ENCODE measurements around the gene ZNF568.

The ZNF568 gene

GRCh38 chr19:36962346-36962745 lies 46.2 kb downstream of the ZNF568 start:
- POLR2A ChIA-PET = no interaction called here
- CTCF ChIA-PET = no interaction called here
- peaks cover 23% of the 10 kb centered on the region for H3K9me3 ChIP-seq (ENCODE audit: control insufficient read depth, insufficient read depth, low read depth, low read length)

GRCh38 chr19:36963280-36963679 lies 47.1 kb downstream of the ZNF568 start:
- H3K36me3 ChIP-seq (ENCODE audit: control insufficient read depth in 2 of 2, insufficient read depth in 1 of 2, low read length in 2 of 2) = peaks cover 6 to 7% of the 10 kb centered on the region in 2 experiments; a peak in 2 of 3 replicates
- ChIA-PET CTCF (interaction anchor here (0.6 kb wide), 1 partner anchor 11 kb away, joined by 3 read pairs; no protein-coding TSS in a partner anchor), POLR2A (no interaction called here)
- H3K4me3 ChIP-seq (ENCODE audit: low read depth, low read length) = no peak overlapping the region
- H3K27ac ChIP-seq (ENCODE audit: extremely low read depth, low read depth, low read length) = no peak overlapping the region
- TF ChIP-seq ZNF692 (tag by site-specific recombination; IDR thresholded peaks at IDR 0.05) = no peak
- TF ChIP-seq ZNF654 (tag by site-specific recombination; IDR thresholded peaks at IDR 0.05; ENCODE audit: low read depth) = no peak
- TF ChIP-seq, protein P1, sequence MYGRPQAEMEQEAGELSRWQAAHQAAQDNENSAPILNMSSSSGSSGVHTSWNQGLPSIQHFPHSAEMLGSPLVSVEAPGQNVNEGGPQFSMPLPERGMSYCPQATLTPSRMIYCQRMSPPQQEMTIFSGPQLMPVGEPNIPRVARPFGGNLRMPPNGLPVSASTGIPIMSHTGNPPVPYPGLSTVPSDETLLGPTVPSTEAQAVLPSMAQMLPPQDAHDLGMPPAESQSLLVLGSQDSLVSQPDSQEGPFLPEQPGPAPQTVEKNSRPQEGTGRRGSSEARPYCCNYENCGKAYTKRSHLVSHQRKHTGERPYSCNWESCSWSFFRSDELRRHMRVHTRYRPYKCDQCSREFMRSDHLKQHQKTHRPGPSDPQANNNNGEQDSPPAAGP (tag by site-specific recombination; IDR thresholded peaks at IDR 0.05) = no peak
- no peak for TF ChIP-seq ZNF19 (tag by site-specific recombination; IDR thresholded peaks at IDR 0.05; ENCODE audit: low read depth)
- TF ChIP-seq ZNF10 (tag by site-specific recombination; IDR thresholded peaks at IDR 0.05) = no peak
- no peak for TF ChIP-seq ZNF830 (tag by site-specific recombination; IDR thresholded peaks at IDR 0.05; ENCODE audit: low read depth)
- TF ChIP-seq ZNF76 (tag by site-specific recombination; IDR thresholded peaks at IDR 0.05; ENCODE audit: borderline replicate concordance, low read depth) = no peak
- no peak for TF ChIP-seq KLF16 (tag by site-specific recombination; IDR thresholded peaks at IDR 0.05)
- TF ChIP-seq, protein P2, sequence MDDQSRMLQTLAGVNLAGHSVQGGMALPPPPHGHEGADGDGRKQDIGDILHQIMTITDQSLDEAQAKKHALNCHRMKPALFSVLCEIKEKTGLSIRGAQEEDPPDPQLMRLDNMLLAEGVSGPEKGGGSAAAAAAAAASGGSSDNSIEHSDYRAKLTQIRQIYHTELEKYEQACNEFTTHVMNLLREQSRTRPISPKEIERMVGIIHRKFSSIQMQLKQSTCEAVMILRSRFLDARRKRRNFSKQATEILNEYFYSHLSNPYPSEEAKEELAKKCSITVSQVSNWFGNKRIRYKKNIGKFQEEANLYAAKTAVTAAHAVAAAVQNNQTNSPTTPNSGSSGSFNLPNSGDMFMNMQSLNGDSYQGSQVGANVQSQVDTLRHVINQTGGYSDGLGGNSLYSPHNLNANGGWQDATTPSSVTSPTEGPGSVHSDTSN (CRISPR knock-in tag; IDR thresholded peaks at IDR 0.05) = no peak
- TF ChIP-seq ZNF184 (tag by site-specific recombination; IDR thresholded peaks at IDR 0.05) = no peak
- TF ChIP-seq ZBTB1 (tag by site-specific recombination; IDR thresholded peaks at IDR 0.05) = no peak
- no peaks in the 10 kb centered on the region for H3K4me1 ChIP-seq (ENCODE audit: control insufficient read depth, insufficient read depth, low read length)
- H3K9me3 ChIP-seq (ENCODE audit: control insufficient read depth, insufficient read depth, low read depth, low read length) = peaks cover 20% of the 10 kb centered on the region

More at GRCh38 chr19:36962346-36962745, 46.2 kb downstream of the ZNF568 start:
- Histone ChIP-seq H3K4me3 (ENCODE audit: low read depth, low read length) (no peak overlapping the region), H3K36me3 (ENCODE audit: control insufficient read depth in 2 of 2, insufficient read depth in 1 of 2, low read length in 2 of 2) (peaks cover 6 to 7% of the 10 kb centered on the region in 2 experiments; a peak in 2 of 3 replicates), H3K4me1 (ENCODE audit: control insufficient read depth, insufficient read depth, low read length) (no peaks in the 10 kb centered on the region), H3K27ac (ENCODE audit: extremely low read depth, low read depth, low read length) (no peak overlapping the region)
- TF ChIP-seq, protein P3, sequence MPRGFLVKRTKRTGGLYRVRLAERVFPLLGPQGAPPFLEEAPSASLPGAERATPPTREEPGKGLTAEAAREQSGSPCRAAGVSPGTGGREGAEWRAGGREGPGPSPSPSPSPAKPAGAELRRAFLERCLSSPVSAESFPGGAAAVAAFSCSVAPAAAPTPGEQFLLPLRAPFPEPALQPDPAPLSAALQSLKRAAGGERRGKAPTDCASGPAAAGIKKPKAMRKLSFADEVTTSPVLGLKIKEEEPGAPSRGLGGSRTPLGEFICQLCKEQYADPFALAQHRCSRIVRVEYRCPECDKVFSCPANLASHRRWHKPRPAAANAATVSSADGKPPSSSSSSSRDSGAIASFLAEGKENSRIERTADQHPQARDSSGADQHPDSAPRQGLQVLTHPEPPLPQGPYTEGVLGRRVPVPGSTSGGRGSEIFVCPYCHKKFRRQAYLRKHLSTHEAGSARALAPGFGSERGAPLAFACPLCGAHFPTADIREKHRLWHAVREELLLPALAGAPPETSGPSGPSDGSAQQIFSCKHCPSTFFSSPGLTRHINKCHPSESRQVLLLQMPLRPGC (tag by site-specific recombination; IDR thresholded peaks at IDR 0.05) = no peak

DNA sequence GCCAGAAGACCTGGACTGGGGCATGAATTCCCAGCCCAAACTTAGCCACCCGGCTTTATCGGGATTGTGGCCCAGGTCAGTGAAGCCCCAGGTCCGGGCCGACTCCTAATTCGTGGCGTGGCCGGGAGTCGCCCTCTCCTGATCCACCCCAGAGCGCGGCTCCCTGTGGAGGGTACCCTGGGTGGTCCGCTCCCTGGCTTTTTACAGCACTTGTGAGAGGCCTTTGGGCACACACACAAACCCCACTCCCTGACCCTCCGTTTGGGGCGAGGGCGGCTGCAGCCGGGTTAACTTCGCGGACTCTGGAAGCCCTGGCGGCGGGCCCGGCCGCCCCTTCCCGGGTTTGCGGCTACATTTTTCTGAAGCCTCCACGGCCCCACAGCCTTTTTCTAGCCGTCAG lies 56.4 kb downstream of the ZNF568 start:
- Histone ChIP-seq H3K4me3 (ENCODE audit: low read depth, low read length) (peak overlapping the region; percentile 43; the same call in 1 of the 2 replicates), H3K9me3 (ENCODE audit: control insufficient read depth, insufficient read depth, low read depth, low read length) (peaks cover 10% of the 10 kb centered on the region), H3K27ac (ENCODE audit: extremely low read depth, low read depth, low read length) (no peak overlapping the region), H3K4me1 (ENCODE audit: control insufficient read depth, insufficient read depth, low read length) (no peaks in the 10 kb centered on the region), H3K36me3 (ENCODE audit: control insufficient read depth in 2 of 2, insufficient read depth in 1 of 2, low read length in 2 of 2) (peaks cover 5 to 6% of the 10 kb centered on the region in 2 experiments)
- ChIA-PET POLR2A (no interaction called here), CTCF (interaction anchor here (0.6 to 1.2 kb wide), 8 partner anchors 8 to 267 kb away, joined by 3 to 6 read pairs (median 3); no protein-coding TSS in a partner anchor)
- TF ChIP-seq ZNF16 (tag by site-specific recombination; IDR thresholded peaks at IDR 0.05; ENCODE audit: low read depth) (no peak), SCRT1 (tag by site-specific recombination; IDR thresholded peaks at IDR 0.05; ENCODE audit: borderline replicate concordance) (no peak), ZNF658 (tag by site-specific recombination; IDR thresholded peaks at IDR 0.05) (no peak), SP7 (tag by site-specific recombination; IDR thresholded peaks at IDR 0.05) (no peak), ZNF544 (tag by site-specific recombination; IDR thresholded peaks at IDR 0.05) (no peak), ZNF239 (tag by site-specific recombination; IDR thresholded peaks at IDR 0.05) (no peak), BCL6B (tag by site-specific recombination; IDR thresholded peaks at IDR 0.05) (no peak), ZNF112 (tag by site-specific recombination; IDR thresholded peaks at IDR 0.05) (no peak), ZNF561 (tag by site-specific recombination; IDR thresholded peaks at IDR 0.05; ENCODE audit: borderline replicate concordance) (no peak), ZNF701 (tag by site-specific recombination; IDR thresholded peaks at IDR 0.05) (no peak)
- TF ChIP-seq, protein P1 (tag by site-specific recombination; IDR thresholded peaks at IDR 0.05) = no peak
- TF ChIP-seq, protein P4, sequence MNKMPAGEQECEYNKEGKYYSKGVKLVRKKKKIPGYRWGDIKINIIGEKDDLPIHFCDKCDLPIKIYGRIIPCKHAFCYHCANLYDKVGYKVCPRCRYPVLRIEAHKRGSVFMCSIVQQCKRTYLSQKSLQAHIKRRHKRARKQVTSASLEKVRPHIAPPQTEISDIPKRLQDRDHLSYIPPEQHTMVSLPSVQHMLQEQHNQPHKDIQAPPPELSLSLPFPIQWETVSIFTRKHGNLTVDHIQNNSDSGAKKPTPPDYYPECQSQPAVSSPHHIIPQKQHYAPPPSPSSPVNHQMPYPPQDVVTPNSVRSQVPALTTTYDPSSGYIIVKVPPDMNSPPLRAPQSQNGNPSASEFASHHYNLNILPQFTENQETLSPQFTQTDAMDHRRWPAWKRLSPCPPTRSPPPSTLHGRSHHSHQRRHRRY (tag by site-specific recombination; IDR thresholded peaks at IDR 0.05) = no peak

Data from HEK293 (cell line).